ENCODE measurements around the gene ATP4A.

The ATP4A gene

DNA sequence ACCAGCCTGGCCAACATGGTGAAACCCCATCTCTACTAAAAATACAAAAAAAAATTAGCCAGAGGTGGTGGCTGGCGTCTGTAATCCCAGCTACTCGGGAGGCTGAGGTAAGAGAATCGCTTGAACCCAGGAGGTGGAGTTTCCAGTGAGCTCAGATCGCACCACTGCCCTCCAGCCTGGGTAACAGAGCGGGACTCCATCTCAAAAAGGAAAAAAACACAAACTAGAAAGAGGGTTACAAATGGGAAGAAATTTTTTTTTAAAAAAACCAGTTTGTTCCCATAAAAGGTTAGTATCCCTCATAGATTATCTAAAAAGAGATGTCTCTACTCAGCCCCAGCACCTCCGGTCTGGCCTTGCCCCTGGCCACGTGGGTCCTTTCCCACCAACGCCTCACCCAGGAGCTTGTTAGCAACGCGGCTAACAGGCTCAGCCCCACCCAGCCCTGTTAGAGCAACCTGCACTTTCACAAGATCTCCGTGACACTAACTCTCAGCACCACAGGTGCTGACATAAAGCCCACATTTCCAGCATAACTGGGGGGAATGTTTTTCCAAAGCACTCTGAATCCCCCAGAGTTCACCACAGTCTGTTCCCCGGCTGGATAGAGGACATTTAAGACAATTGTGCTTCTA lies 54.3 kb downstream of the ATP4A start:
- H3K27ac ChIP-seq, result peak overlapping the region; percentile 90
- peak; percentile 82 for DNase-seq (ENCODE audit: low spot score)

GRCh38 chr19:35508129-35508528 lies 55.3 kb downstream of the ATP4A start:
- H3K27ac ChIP-seq, result no peak overlapping the region
- CTCF ChIA-PET, result interaction anchor here (2.5 kb wide), 1 partner anchor 13 kb away, joined by 8 read pairs; no protein-coding TSS in a partner anchor
- no peak for DNase-seq (ENCODE audit: low spot score)
- TF ChIP-seq CTCF (conservative IDR thresholded peaks at IDR 0.05; ENCODE audit: low read depth), result no peak
- POLR2A ChIA-PET (ENCODE audit: low non-redundant PET), result no interaction called here

More for the DNA sequence above, 54.3 kb downstream of the ATP4A start:
- ChIA-PET POLR2A (ENCODE audit: low non-redundant PET) (interaction anchor here (0.6 kb wide), 1 partner anchor 270 kb away, joined by 3 read pairs; no protein-coding TSS in a partner anchor), CTCF (interaction anchor here (1.4 to 2.5 kb wide), 3 partner anchors 7 to 14 kb away, joined by 6 to 10 read pairs (median 8); no protein-coding TSS in a partner anchor)
- no peak for TF ChIP-seq CTCF (conservative IDR thresholded peaks at IDR 0.05; ENCODE audit: low read depth)

DNA sequence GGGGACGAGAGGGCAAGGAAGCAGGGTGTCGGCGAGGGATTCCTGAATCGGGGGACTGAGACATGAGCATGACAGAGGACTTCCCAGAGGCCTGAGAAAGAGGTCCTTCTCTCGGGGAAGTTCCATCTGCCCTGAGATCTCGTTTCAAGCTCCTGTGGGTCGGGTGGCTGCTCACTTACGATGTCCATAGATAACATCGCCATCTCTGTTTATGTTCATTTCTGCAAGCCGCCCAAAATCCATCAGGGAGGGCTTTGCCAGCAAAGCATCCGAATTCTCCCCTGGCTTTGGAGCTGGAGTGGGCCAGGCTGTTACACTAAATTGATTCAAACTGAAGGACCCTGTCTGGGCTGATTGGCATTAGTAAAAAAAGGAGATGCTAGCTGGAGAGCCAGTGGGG lies 55.9 kb downstream of the ATP4A start:
- no peak for TF ChIP-seq CTCF (conservative IDR thresholded peaks at IDR 0.05; ENCODE audit: low read depth)
- POLR2A ChIA-PET (ENCODE audit: low non-redundant PET), result no interaction called here
- DNase-seq (ENCODE audit: low spot score), result no peak
- no peak overlapping the region for H3K27ac ChIP-seq
- CTCF ChIA-PET, result interaction anchor here (0.6 to 2.5 kb wide), 2 partner anchors 12 to 41 kb away, joined by 3 to 8 read pairs; no protein-coding TSS in a partner anchor

- no peak overlapping the region for H3K27ac ChIP-seq
- no peak for TF ChIP-seq CTCF (conservative IDR thresholded peaks at IDR 0.05; ENCODE audit: low read depth)
- DNase-seq (ENCODE audit: low spot score), result no peak
- ChIA-PET CTCF (interaction anchor here (0.6 to 1.8 kb wide), 3 partner anchors 8 to 13 kb away, joined by 3 to 9 read pairs (median 4); no protein-coding TSS in a partner anchor), POLR2A (ENCODE audit: low non-redundant PET) (no interaction called here)
Observed at GRCh38 chr19:35506011-35506410, 57.4 kb downstream of the ATP4A start.

DNA sequence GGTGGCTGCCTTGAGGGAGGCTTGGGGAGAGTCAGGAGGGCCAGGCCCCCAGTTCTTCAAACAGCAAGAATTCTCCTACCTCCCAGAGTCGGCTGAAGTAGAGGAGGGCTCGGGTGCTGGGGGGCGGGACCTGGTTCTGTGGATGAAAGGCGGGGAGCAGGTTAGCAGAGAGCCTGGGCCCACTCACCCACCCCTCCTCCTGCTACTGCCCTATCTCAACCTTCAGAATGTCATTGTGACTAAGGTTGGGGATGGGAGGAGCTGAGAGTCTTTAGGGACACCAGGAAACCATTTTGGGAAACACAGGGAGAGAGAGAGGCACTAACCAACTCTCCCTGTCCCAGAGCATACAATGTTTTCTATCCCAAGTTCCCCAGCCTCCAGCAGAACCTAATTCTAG lies 60.7 kb downstream of the ATP4A start:
- POLR2A ChIA-PET (ENCODE audit: low non-redundant PET), result interaction anchor here (0.6 kb wide), 1 partner anchor 196 kb away, joined by 5 read pairs; no protein-coding TSS in a partner anchor
- TF ChIP-seq CTCF (conservative IDR thresholded peaks at IDR 0.05; ENCODE audit: low read depth), result no peak

GRCh38 chr19:35501684-35502083 lies 61.8 kb downstream of the ATP4A start:
- POLR2A ChIA-PET (ENCODE audit: low non-redundant PET), result no interaction called here
- H3K27ac ChIP-seq, result peak overlapping the region; percentile 13

More for the DNA sequence above, 60.7 kb downstream of the ATP4A start:
- H3K27ac ChIP-seq, result no peak overlapping the region
- DNase-seq (ENCODE audit: low spot score), result no peak
- CTCF ChIA-PET, result interaction anchor here (0.9 to 1.0 kb wide), 2 partner anchors 7 to 89 kb away, joined by 3 to 6 read pairs; no protein-coding TSS in a partner anchor

More at GRCh38 chr19:35501684-35502083, 61.8 kb downstream of the ATP4A start:
- peak; percentile 49 for DNase-seq (ENCODE audit: low spot score)
- no peak for TF ChIP-seq CTCF (conservative IDR thresholded peaks at IDR 0.05; ENCODE audit: low read depth)
- CTCF ChIA-PET, result interaction anchor here (0.9 kb wide), 1 partner anchor 8 kb away, joined by 6 read pairs; no protein-coding TSS in a partner anchor
